GM19372 (cell line): ENCODE measurements around the gene GRID2.
A peak's percentile ranks its signal among the peaks of the same experiment; 100 is the strongest.
"Not testable (repeated sequence)": the region's sequence is repeated elsewhere in the genome, so short reads cannot be mapped to it uniquely, and the experiment has no call there.

Experiments
- ATAC-seq: cut with Tn5 transposase; IDR thresholded peaks from one replicate; pipeline ENCODE4 v1.9.1; 2021; ENCODE audit warnings: mild to moderate bottlenecking, low read depth, moderate library complexity; ENCODE audit not compliant: unreplicated experiment

GRID2 gene

DNA sequence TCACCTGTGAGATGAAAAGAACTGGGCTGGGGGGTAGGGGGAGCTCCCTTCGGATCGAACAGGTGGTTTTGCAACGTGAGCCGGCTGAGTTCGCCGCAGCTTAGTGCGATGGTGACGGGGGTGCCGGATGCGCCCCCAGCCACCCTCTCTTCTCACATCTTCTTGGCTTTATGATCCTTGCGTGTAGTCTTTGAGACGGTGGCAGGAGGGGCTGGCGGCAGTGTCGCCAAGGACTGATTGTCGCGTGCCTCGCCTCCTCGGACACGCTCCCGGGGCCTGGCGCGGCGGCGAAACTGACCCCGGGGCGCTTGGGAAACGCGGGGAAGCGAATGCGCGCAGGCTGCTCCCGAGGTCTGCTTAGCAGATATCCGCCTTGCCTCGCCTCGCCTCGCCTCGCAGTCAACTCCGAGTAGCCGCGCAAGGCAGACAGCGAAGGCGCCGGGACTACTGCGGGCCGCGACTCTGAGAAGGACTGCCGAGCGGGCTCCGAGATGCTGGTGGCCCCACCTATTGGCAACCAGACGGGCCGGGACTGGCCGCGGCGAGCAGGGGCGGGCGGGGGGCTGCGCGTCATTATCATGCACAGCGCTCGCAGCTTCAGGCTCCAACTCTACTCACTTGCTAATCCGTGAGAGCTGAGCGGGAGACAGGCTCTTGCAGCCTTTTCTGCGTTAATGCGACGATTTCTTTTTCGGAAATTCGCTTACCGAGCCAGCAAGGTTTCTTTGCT is 1.5 kb downstream of the GRID2 start:
- peak; percentile 51 for ATAC-seq

DNA sequence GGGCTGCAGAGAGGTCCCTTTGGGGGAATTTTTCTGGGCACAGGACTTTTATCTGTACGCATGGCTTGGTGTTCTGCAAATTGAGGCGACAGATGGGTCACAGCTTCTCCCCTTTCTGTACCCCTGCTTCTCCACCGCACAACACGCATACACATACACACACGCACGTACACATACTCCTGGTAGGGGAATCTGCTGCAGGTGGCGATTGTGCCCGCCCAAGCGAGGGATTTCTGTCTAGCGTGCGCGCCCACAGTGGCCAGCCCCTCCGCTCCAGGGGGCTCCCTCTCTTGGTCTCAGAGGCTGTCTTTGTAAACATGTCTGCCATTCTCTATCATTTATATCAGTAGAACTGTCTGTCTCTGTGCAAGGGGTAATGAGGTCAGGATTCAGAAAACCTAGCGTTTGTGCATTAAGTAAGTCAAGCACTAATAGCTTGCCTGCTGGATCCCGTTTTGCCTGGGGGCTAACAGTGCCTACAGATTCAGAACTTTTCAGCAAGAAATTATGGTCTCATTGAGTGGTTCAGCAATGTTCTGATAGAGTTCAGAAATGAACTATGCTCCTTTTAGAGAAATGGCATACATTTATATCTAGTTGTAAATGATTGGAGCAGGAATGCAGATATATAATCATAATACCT is 2.2 kb downstream of the GRID2 start:
- peak; percentile 25 for ATAC-seq

DNA sequence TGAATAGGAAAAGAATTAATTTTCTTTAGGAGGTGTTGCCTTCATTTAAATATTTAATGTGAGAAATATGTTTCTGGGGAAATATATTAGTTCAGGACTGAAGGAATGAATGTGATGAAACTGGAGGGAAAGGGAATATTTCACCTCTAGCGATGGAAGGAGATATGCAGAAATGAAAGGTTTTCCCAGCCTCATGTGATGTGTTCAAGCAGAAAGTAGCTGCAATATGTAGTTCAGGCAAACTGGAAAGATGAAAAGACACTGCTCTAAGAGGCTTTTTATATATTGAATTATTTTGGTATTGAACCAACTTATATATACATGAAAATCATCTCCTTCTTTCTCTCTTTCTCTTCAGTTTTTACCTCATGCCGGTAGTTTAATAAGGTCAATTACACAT is 3.4 kb downstream of the GRID2 start:
- ATAC-seq, result no peak

DNA sequence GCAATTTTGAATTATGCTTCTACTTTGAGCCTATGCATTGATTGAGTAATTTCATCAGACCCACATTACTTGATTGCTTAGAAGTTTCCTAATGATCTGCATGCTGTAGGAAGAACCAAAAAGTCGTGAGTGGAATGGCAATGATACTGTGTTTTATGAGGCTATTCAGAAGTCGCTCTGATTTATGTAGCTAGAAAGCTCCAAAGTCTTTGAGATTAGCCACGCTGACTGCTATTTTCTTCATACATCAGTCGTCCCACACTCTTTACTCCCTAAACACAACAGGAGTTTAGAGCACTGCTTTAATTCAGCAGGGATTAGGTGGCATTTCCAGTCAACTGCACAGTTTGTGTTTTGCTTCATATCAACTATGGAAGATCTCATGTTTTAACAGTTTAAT is 4.1 kb downstream of the GRID2 start:
- ATAC-seq, result no peak

DNA sequence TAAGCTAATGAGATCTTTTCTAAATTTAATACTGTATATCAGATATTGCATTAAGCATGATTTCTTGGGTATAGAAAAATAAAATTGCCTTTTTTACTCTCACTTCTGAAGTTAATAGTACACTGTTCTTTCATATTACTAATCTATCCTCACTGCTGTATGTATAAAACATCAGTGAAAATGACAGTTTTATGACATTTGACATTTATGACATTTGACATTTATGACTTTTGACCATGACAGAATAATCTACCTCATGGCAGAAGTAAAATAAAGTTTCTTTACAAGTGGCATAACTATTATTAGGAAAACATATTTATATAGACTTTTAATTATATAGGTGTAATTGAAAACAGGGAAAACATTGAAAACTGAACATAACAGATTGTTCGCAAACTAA is 13.3 kb downstream of the GRID2 start:
- ATAC-seq, result no peak

DNA sequence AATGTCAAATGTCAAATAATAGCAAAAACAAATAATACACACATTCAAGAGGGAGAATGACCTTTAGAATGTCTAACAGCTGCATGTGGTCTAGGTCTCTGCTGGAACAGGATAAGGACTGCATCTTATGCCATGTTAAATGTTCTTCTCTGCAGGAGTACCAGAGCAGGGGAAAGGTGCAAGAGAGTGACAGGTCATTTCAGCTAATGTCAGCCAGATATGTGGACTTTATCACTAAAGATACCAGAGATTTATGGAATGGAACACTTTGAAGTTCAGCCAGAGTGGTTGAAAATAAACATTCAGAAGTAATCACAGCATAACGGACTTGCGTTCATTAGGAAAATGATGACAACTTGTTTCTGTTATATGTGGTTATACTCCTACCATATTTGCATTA is 24.3 kb downstream of the GRID2 start:
- no peak for ATAC-seq

DNA sequence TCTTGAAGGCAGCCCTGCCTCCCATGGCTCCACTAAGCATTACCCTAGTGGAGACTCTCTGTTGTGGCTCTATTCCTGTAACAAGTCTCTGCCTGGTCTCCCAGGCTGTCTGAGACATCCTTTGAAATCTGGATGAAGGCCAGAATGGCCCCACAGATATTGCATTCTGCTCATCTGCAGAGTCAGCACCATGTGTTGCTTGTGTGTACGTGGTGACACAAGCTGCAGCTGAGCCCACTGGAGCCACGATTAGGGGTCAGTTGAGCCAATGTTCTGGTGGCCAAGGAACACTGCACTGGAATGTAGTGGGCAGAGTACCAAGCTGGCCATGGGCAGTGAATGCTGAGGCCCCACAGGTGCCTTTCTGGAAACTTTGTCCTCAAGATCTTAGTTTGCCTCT is 29.2 kb downstream of the GRID2 start:
- no peak for ATAC-seq

DNA sequence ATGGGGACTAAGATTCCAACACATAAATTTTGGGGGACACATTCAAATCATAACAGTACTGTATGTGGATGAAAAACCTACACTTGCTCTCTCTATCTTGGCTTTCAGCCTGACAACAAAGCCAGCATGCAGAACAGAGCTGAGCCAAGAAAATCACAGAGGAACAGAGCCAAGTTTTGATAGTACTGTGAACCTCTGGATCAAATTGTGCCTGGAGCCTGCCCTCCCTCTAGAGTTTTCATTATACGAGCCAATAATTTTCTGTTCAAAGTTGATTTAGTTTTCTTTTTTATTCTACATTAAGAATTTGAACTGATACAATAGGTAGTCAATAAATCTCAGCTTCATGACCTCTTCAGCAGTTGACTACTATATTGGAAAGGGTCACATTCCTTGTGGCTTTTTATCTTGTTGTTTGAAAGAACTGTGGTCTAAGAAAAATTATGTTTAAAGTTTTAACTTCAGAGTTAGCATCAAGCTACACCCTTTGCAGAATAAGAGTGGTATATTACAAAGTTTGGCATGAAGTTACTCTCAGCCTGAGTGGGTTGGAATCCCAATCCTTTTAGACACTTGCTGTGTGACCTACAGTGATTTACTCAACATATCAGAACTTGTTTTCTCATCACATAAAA is 31.1 kb downstream of the GRID2 start:
- no peak for ATAC-seq

DNA sequence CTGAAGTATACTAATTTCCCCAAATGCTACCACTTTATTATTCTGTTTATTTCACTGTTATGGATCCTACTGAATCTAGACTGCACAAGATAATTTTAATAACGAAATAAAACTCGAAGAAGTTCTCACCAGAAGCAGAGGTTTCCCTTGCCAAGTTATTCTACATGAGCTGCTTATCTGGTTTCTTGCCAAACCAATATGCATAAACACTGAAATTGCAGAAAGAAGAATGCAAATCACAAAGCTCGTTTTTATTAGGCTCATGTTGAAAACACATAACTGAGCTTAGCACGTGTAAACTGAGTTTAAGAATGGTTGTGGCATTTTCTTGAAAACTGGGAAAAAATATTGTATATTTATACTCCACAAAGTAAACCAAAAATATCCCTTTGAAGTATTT is 35.9 kb downstream of the GRID2 start:
- ATAC-seq, result no peak

DNA sequence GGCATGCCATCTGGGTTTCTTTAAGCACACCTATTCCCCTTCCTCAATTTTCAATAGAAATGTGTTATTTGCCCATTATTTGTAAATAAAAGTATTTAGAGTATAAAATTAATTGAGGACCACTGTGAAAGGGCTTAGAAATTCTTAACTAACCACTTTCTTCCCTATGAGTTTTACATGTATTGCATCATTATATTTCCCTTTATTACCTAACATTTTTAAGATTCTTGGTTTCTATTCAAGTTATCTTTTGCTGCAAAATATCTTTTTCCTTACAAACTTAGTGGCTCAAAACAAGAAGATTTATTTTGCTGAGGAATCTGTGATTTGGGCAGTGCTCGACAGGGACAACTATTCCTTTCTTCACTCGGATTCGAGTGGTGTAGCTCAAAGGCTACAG is 40.5 kb downstream of the GRID2 start:
- no peak for ATAC-seq

DNA sequence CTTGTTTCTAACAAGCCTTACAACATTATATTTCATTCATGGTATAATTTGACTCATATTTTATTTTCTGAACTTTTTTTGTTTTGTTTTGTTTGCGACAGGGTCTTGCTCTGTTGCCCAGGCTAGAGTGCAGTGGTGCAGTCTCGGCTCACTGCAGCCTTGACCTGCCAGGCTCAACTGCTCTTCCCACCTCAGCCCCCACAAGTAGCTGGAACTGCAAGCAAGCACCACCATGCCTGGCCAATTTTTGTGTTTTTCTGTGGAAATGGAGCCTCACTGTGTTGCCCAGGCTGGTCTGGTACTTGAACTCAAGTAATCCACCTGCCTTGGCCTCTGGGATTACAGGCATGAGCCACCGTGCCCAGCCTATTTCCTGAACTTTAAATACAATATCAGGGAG is 42.5 kb downstream of the GRID2 start:
- ATAC-seq, result no peak

DNA sequence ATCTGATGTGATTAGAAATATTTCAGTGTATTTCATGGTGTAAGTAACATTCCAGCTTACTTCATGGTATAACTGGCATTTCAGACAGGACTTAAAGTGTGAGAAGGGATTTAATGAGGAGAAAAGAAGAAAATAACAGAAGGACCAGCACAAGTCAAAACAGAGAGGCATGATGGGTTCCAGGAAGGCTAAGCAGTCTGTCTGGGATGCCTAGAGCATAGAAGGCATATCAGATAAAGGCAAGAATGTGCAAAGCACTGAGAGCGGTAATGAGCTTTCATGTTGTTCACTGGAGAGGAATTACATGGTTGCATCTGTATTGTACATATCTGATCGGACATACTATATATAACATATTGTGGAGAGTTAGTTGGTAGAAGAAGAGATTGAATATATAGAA is 54.2 kb downstream of the GRID2 start:
- no peak for ATAC-seq

DNA sequence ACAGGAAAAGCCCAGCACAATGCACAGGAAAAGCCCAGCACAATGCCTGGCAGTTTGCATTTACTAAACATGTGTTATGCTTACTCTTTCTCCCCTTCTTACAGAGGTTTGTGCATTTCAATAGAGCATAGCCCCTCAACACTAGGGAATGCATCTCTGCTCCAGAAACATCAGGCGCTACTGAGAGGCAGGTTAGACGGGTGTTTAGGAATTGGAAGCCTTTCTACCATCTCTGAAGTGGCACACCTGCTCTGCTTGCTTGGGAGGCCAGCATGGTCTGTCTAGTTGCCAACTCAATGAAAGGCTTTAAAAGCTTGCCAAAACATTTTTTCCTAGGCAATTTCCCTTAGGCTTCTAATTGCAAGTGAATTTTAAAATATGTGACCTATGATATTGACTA is 55.7 kb downstream of the GRID2 start:
- ATAC-seq, result no peak

DNA sequence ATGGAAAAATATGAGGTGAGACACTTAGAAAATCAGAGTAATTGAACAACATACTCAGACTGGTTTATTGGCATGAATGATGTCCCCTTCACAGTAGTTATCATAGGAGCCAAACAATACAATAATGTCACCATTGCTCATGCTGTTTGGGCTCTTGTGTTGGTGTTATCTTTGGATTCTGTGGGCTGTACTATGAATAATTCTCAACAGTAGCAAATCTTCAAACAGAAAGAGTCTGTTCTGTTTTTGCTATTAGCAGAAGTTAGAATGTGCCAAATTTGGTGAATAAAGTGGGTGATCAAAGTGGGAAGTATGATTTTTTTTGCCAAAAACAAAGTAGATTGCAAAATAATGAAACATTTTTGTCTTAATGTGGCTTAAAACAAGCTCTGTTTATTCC is 58.3 kb downstream of the GRID2 start:
- no peak for ATAC-seq

DNA sequence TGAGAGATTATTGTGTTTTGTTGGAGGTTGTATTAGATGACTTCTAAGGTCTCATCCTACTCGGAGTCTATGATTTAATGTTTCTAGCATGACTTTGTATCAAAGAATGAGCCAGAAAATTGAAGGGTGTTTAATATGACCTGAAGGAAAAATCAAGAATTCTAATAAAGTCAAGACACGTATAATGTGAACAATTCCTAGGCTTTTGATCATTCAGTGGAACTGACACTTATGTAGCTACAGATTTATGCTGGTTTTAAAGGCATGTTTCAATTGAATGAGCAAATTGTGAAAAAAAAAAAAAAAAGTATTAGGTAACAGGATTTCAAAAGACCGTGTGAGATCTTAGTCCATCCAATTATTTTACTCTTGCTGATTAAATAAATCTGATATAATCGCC is 64.9 kb downstream of the GRID2 start:
- ATAC-seq, result no peak

DNA sequence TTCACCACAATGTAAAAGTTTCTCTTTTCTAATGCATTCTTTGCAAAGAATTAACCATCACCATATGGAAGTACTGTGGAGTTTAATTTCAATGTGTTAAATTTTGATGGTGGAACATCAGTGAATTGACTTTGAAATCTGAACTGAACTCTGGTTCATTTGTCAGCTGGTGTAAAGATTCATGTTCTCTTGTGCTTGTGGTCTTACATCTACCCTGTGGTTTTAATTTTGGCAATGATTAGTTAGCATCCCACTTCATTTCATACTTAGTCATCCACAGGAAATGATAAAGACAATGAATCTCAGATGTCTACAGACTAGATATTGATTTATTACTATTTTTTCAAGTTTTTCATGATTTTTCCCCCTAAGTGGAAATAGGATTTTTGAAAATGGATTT is 77.8 kb downstream of the GRID2 start:
- ATAC-seq, result no peak

DNA sequence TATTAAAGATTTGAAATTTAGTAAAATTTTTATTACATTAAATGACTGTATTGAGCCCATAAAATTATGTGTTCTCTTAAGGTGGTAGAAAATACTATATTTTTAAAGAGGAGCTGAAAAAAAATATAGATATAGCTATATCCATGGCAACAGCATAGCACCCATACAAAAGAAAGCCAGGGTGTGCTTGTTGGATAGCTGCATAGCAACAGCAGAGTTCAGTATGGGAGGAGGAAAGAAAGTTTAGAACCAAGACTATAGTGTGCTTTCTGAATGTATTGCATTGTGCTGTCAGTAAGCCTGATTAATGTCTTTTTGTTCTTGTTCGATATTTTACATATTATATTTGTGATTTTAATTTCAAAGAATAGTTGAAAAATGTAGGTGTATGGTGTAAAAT is 78.4 kb downstream of the GRID2 start:
- ATAC-seq, result no peak

DNA sequence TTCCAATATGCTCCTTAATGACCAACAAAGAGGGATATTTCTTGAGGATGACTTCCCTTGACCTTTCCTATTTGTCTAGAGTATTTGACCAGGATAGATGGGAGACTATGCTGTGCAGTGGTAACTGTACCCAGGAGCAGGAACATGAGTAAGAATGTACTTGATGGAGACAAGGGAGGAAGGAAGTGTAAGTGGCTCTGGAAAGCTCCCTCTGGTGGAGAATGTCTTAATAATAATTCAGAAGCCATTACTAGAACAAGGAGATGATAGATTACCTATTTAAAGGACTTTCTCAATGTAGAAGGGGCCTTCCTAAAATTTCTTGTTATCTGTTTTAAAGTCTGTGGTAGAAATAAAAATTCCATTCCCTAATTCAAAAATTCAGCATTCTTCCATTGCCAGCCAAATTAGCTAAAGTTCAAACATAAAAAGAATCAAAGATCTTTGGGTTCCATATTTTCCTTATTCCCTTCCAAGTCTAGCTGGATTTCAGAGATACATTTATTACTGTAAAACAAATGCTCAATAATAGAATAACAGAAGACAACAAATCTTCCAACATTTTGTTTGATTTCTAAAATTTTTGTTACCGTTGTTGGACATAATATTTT is 83.8 kb downstream of the GRID2 start:
- ATAC-seq, result peak; percentile 81

DNA sequence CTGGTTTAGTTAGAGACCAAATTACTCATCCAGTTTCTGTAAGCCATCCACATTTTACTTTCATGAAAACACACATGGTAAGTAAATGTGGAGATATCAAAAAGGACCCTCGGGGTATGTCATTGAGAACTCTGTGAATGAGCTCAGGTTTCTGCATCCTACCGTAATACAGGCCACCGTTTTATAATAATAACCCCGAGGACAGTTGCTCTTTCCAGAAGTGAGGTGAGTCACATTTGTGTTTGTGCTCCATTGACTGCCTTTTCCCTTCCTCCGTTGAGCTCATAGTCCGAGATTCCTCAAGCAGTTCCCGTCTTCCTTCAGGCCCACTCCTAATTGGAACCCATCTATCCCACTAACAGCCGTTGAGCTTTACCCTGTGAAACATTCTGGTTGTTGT is 95.3 kb downstream of the GRID2 start:
- no peak for ATAC-seq

DNA sequence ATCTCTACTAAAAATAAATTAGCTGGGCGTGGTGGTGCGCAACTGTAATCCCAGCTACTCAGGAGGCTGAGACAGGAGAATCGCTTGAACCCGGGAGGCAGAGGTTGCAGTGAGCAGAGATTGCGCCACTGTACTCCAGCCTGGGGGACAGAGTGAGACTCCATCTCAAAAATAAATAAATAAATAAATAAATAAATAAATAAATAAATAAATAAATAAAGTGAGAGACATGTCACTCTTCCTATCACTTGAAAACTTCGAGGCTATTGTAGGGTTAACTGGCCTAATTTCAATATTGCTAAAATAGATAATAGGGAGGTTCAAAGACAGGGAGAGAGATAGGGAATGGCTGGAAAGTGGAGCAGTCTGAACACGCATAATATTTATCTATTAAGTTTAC is 99.8 kb downstream of the GRID2 start:
- not testable (repeated sequence) for ATAC-seq

DNA sequence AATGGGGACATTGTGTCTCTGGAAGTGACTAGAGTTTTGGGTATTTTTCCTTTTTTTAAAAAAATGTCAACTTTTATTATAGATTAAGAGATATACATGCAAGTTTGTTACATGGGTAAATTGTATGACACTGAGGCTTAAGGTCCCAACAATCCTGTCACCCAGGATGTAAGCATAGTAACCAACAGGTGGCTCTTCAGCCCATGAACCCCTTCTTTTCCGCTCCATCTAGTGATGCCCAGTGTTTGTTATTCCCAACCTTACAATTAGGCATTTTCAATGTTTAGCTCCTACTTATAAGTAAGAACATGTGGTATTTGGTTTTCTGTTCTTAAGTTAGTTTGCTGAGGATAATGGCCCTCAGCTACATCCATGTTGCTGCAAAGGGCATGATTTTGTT is 102.7 kb downstream of the GRID2 start:
- ATAC-seq, result no peak

DNA sequence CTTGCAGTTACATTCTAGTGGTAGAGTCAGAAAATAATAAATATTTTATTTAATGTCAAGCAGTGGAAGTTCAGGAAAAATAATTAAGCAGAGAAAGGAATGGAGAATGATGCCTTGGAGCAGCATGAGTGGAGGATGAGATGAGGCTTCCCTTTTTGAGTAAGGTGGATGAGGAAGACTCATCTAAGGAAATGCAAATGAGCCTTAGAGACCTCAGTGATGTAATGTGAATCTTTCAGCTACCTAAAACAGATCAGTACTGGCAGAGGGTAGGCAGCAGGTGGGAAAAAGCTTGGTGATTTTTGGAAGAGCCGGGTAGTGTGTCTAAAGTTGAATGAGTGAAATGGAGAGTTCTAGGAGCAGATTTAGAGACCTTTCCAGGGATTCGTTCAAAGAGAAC is 118.2 kb downstream of the GRID2 start:
- ATAC-seq, result no peak
